ENCODE data around the gene PSMA4. TPM values are rescaled to one million over a fixed set of nuclear protein-coding genes. Genes with fewer than 3 reads are reported as not detected.
A peak's percentile ranks its signal among the peaks of the same experiment; 100 is the strongest.
"Not testable (repeated sequence)": the region's sequence is repeated elsewhere in the genome, so short reads cannot be mapped to it uniquely, and the experiment has no call there.

The PSMA4 gene
- total RNA-seq, 1 experiment from 2014 or later, result 543 TPM

DNA sequence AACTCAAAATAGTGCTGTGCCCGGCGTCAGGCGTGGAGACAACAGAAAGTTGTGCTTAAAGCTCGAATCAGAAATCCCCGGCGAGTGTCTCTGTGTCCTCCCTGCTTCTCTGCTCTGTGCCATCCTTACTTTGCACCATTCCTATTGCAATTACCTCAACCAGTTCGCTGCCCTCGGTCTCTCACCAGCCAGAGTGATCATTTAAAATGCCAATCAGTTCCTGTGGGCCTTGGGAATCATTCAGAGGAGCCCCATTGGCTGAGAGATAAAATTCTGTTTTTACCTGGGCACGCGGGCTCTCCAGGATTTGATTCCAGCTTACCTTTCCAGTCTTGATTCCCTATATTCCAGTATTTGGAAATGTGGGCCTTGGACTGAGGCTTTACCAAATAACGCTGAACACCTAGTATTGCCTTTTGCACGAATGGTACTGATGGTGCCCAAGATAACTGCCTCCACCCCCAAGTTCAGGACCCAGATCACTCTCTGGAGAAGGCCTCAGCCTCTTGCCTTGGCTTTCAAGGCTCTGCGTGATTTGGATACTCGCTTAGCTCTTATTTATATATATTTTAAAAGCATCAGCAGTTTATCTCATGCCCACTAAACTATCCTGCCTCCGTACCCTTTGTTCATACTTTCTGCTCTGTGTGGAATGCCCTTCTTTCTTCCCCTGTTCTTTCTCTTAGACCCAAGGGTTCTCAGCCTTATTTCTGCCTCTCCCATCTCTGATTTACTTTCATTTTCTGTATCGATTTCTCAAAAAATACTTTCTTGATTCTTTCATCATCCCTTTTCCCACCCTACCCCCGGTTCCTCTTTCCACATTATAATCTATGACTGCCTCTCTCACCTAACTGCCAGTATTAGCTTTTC, 863 bp downstream of the PSMA4 start:
- DNase-seq, result no peak
- H3K4me3 ChIP-seq, result peak overlapping the region; percentile 94
- H3K36me3 ChIP-seq, result peaks cover 47% of the 10 kb centered on the region
- H3K27me3 ChIP-seq, result no peaks in the 10 kb centered on the region
- H3K9me3 ChIP-seq, result no peaks in the 10 kb centered on the region

DNA sequence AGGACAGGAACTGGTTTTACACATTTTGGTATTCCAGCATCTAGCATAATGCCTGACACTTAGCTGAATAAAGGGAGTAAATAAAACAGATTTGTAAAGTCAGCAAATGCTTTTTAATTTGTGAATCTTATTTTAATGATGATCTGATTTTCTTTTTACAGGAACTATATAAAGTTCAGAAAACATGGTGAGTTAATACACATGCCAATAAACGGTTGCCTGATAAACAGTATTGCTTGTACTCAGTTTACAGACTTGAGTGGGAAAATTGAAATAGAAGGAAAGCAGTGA, 1.4 kb downstream of the PSMA4 start:
- Histone ChIP-seq H3K27me3 (no peaks in the 10 kb centered on the region), H3K36me3 (peaks cover 52% of the 10 kb centered on the region), H3K4me3 (peak overlapping the region; percentile 94), H3K9me3 (no peaks in the 10 kb centered on the region)
- DNase-seq, result no peak

DNA sequence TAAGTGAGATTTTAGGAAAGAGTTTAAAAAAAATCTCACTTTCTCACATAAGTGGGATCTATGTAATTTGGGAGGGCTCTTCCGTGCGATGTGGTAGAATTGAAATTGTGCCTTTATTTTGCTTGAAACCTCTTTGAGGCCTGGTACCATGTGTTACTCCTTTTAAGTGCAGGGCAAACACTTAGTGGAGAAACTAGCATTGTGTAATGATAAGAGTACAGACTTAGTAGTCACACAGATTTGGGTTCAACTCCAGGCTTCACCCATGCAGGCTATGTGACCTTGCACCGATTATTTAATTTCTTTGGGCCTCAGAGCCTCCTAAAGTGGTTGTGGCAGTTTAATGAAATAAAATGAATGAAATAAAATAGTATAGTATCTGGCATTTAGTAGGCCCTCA, 2.4 kb downstream of the PSMA4 start:
- no peak for DNase-seq
- Histone ChIP-seq H3K9me3 (no peaks in the 10 kb centered on the region), H3K36me3 (peaks cover 62% of the 10 kb centered on the region), H3K27me3 (no peaks in the 10 kb centered on the region), H3K4me3 (no peak overlapping the region)

DNA sequence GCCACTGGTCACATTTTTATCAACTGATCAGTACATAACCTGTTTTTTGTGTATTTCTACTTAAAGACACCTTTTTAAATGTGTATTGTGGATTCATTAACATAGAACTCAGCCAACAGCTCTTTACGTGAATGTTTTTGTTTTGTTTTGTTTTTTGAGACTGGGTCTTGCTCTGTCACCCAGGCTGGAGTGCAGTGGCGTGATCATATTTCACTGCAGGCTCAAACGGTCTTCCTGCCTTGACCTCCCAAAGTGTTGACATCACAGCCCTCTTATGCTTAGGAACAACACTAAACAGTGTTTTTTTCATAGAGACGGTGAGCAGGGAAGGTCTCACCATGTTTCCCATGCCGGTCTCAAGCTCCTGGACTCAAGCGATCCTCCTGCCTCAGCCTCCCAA, 9.9 kb downstream of the PSMA4 start:
- H3K27me3 ChIP-seq, result no peaks in the 10 kb centered on the region; the same call in 1 of the 2 replicates
- peaks cover 53% of the 10 kb centered on the region for H3K36me3 ChIP-seq
- H3K4me3 ChIP-seq, result no peak overlapping the region
- no peaks in the 10 kb centered on the region for H3K9me3 ChIP-seq
- DNase-seq, result no peak

DNA sequence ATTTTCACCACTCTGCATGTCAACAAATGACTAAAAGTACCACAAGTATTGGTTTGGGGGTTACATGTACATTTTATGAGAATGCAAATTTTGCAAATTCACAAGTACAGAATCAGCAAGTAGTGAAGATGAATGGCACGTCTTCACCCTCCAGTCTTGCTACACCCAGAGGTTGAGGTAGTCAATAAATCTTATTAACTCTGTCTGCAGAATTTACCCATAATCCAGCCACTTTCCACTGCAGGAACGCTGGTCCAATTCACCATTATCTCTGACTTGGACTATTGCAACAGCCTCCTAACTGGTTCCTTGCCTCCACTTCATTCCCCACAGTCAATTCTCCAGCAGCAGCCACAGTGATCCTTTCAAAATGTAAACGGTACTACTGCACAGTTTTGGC, 10.6 kb downstream of the PSMA4 start:
- H3K27me3 ChIP-seq, result no peaks in the 10 kb centered on the region; the same call in 1 of the 2 replicates
- H3K4me3 ChIP-seq, result no peak overlapping the region
- H3K9me3 ChIP-seq, result no peaks in the 10 kb centered on the region
- DNase-seq, result no peak
- H3K36me3 ChIP-seq, result peaks cover 46% of the 10 kb centered on the region

DNA sequence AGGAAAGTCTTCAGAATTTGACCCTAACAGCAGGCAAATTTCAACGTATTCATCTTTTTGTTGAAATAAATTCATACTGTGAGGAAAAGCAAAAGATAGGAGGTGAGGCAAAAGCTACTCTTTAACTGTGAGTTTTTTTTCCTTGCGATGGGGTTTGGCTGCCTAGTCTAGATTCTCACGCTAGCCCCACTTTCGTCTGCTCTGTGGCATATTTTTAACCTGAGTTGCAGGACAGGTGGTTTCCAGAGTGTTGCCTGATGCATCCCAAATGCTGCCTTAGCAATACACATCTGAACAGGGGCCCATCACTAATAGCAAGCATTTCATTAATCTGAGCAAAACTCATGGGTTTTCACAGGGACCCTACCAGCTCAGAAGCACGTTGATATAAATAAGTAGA, 11.7 kb downstream of the PSMA4 start:
- no peaks in the 10 kb centered on the region for H3K9me3 ChIP-seq
- peaks cover 36% of the 10 kb centered on the region for H3K36me3 ChIP-seq
- DNase-seq, result no peak
- no peak overlapping the region for H3K4me3 ChIP-seq
- H3K27me3 ChIP-seq, result no peaks in the 10 kb centered on the region; the same call in 1 of the 2 replicates

DNA sequence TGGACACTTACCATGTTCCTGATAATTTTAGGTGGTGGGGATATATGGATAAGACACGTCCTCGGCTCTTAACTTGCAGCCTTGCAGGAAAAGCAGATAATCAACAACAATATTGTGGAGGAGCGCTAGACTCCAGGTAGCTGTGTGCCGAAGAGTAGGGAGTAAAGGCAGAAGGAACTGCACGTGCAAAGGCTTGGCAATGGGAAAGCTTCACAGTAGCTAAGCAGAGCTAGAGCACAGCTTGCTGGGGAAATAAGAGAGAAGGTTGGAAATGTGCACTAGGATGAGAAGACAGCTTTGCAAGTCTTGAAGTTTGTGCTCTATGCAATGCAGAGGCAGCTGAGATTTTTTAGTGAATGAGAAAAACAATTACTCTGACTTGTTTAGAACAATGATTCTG, 12.4 kb downstream of the PSMA4 start:
- Histone ChIP-seq H3K36me3 (peaks cover 29% of the 10 kb centered on the region), H3K4me3 (no peak overlapping the region), H3K27me3 (no peaks in the 10 kb centered on the region; the same call in 1 of the 2 replicates), H3K9me3 (no peaks in the 10 kb centered on the region)
- DNase-seq, result no peak

DNA sequence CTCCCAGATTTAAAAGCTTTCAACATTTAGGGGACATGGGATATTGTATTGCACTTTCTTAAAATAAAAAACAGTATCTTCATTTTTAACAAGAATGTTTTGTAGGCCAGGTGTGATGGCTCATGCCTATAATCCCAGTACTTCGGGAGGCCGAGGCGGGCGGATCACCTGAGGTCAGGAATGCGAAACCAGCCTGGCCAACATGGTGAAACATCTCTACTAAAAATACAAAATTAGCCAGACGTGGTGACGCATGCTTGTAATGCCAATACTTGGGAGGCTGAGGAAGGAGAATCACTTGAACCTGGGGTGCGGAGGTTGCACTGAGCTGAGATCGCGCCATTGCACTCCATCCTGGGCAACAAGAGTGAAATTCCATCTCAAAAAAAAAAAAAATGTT, 20.0 kb downstream of the PSMA4 start:
- DNase-seq, H3K9me3 ChIP-seq, H3K36me3 ChIP-seq, H3K4me3 ChIP-seq: not testable (repeated sequence)
- peaks cover 12% of the 10 kb centered on the region for H3K27me3 ChIP-seq

DNA sequence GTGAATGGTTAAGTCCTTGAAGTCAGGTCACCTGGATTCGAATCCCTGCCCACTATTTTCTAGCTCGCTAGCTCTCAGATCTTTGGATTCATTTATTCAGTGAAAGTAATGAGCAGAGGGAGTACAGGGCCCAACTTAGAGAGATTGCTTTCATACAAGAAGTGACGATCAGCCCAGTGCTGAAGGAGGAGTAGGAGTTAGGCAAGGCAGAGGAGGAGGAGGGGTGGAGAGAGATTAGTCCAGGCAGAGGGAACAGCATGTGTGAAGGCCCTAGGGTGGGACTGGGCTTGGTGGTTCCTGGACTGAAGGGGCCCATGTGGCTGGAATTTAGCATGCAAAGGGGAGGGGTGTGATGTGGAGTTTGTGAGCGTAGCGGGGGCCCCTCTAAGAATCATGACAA, 21.2 kb downstream of the PSMA4 start:
- no peaks in the 10 kb centered on the region for H3K36me3 ChIP-seq
- H3K9me3 ChIP-seq, result no peaks in the 10 kb centered on the region
- no peak overlapping the region for H3K4me3 ChIP-seq

DNA sequence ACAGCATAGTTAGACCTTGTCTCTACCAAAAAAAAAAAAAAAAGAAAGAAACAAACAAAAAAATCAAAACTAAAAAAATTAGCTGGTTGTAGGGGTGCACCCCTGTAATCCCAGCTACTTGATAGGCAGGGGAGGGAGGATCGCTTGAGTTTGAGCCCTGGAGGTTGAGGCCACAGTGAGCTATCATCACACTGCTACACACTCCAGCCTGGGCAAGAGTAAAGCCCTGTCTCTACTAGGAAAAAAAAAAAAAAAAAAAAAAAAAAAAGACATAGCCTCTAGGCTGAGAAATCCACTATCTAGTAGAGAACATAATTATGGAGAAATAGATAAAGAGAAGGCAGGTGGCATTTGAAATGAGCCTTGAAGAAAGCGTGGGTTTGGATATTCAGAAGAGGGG, 22.8 kb downstream of the PSMA4 start:
- Histone ChIP-seq H3K36me3 (no peaks in the 10 kb centered on the region), H3K27me3 (peaks cover 37% of the 10 kb centered on the region)
- no peak for DNase-seq

More for the DNA sequence above, 21.2 kb downstream of the PSMA4 start:
- peaks cover 21% of the 10 kb centered on the region for H3K27me3 ChIP-seq
- no peak for DNase-seq

DNA sequence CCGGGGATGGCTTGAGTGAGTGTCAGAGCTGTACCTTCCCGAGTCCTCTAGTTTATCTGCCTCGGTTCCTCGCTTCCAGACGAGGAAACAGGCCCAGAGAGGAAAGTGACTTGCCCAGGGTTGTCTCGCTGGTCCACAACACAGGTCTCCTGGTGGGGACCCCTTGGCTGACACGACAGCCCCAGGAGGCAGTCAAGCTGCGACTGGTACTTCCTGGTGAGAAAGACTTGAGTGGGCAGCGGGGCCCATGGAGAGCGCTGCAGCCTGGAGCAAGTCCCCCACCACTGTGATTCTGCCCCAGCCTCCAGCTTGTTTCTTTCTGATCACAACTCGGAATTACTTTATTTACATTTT, 24.5 kb downstream of the PSMA4 start:
- H3K4me3 ChIP-seq, result peak overlapping the region; percentile 46
- peaks cover 47% of the 10 kb centered on the region for H3K27me3 ChIP-seq
- DNase-seq, result no peak

More for the DNA sequence above, 22.8 kb downstream of the PSMA4 start:
- Histone ChIP-seq H3K9me3 (no peaks in the 10 kb centered on the region), H3K4me3 (no peak overlapping the region)

DNA sequence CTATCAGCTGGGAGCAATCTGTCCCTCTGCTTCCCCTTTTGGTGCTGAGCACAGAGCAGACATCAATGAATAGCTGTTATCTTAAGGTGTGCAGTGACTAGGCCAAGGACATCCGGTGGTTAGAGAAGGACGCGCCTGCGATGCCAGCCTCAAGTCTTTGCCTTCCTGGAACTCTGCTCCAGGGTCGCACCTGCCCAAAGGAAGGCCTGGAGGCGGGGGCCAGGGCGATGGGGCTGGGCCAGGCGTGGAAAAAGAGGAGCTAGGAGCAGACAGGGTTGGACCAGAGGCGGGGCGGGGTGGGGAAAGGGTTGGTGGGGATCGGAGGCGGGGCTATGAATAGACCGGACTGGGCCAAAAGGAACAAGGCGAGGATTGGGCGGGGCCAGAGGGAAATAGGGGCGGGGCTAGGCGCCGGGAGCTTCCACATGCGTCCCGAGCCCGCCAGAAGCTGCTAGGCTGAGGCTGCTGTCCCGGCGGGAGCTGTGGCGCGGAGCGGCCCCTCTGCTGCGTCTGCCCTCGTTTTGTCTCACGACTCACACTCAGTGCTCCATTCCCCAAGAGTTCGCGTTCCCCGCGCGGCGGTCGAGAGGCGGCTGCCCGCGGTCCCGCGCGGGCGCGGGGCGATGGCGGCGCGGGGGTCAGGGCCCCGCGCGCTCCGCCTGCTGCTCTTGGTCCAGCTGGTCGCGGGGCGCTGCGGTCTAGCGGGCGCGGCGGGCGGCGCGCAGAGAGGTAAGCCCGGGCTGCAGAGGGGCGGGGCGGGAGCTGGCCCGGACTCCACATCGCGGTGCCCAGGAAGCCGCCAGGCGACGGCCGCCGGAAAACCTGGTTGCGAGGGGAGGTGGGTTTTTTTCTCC, 25.1 kb downstream of the PSMA4 start, which contains the start of gene CHRNA5:
TSS of gene CHRNA5 (plus strand) at position 424 of the 854 bp plus-strand sequence. CDS start at position 624, 200 bp downstream.
- Histone ChIP-seq H3K36me3 (no peaks in the 10 kb centered on the region), H3K4me3 (peak within 1 kb of the TSS; percentile 46)
- peak; percentile 91 for DNase-seq

More for the DNA sequence above, 24.5 kb downstream of the PSMA4 start:
- H3K36me3 ChIP-seq, result no peaks in the 10 kb centered on the region
- H3K9me3 ChIP-seq, result no peaks in the 10 kb centered on the region

DNA sequence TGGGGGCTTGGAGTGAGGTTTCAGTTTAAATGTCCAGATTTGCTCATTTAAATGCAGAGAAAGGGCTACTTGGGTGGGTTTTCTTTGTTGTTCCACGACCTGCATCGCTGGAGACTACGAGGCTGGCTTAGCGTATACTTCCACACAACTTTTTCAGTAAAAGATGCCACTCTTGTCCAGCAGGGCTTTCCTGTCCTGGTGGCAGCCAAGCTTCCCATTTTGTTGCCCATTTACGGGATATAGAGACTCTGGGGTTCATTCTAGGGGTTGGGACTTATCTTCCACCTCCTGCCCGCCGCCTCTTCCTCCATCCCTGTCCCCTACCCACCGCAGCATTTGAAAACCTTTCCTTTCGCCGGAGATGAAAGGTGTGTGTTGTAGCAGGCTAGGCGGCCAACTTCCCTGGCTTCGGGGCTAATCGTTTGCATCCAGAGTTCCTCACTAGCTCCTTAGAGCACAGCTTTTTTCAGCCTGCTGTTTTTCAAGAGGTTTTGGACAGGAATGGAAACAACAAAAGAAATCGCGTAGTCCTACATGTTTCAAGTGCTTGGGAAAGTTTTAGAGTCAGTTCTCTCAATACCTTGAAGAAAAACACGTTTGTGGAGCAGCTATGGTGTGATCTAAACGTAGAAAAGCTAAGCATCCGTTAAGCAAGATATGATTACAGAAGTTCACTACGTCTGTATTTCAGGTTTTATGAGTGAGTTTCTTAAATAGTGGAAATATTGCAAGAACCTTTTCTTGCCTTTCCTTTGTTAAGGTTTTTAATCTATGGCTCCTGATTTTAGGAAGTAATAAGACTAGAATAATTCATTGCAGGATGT, 25.9 kb downstream of the PSMA4 start:
- Histone ChIP-seq H3K36me3 (no peaks in the 10 kb centered on the region), H3K27me3 (peaks cover 56% of the 10 kb centered on the region), H3K9me3 (no peaks in the 10 kb centered on the region), H3K4me3 (peak overlapping the region; percentile 46)
- no peak for DNase-seq

More for the DNA sequence above, 25.1 kb downstream of the PSMA4 start, which contains the start of gene CHRNA5:
- H3K9me3 ChIP-seq, result no peaks in the 10 kb centered on the region
- peaks cover 49% of the 10 kb centered on the region for H3K27me3 ChIP-seq

DNA sequence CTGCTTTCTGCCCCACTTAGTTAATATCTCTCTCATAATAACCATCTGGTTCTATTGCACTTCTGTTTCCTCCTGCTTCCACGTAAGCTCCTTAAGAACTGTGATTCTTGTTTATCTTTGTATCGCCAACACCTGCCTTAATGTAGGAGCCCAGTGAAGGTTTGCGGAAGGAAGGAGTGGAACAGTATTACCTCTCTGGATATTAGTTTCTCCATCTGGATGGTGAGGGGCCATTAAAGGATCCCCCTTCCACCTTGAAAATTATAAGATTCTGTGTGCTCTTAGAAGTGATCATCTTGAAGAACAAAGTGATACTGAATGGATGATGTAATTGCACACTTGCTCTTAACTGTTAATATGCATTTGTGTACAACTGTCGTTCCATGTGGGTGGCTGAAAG, 27.3 kb downstream of the PSMA4 start:
- H3K36me3 ChIP-seq, result no peaks in the 10 kb centered on the region
- H3K4me3 ChIP-seq, result no peak overlapping the region
- no peak for DNase-seq
- H3K9me3 ChIP-seq, result no peaks in the 10 kb centered on the region
- H3K27me3 ChIP-seq, result peaks cover 69% of the 10 kb centered on the region

DNA sequence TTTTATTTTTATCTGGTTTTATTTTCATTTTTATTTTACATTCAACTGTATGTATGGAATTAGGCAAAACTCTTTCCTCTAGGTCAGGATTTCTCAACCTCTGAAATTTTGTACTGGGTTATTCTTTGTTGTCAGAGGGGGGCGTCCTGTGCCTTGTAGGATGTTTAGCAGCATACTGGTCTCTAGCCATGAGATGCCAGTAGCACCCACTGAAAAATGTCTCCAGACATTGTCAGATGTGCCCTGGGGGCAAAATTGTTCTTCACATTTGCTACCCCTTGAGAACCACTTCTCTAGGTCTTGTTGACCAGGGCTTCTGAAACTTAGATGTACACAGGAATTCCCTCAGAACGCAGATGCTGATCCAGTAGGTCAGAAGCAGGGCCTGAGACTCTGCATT, 30.5 kb downstream of the PSMA4 start:
- DNase-seq, result no peak
- H3K4me3 ChIP-seq, result no peak overlapping the region
- H3K27me3 ChIP-seq, result peaks cover 86% of the 10 kb centered on the region
- H3K9me3 ChIP-seq, result no peaks in the 10 kb centered on the region
- no peaks in the 10 kb centered on the region for H3K36me3 ChIP-seq

DNA sequence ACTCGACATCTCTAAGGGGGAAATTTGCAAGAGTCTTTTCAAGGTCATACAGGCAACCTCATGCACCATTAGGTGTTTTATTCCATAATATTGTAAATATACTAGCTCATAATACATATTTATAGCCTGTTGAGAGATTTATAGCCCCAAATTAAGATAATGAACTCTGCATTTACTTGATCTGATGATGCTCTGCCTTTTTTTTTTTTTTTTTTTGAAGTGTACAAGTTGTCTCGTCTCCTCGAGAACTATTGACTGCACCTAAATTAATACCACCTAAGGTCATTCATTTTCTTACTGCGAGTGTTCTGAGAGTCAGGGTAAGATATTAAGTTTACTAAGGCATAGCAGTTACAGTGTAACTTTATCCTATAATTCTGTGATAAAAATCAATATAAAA, 31.1 kb downstream of the PSMA4 start:
- DNase-seq, result no peak
- Histone ChIP-seq H3K27me3 (peaks cover 86% of the 10 kb centered on the region), H3K36me3 (no peaks in the 10 kb centered on the region), H3K4me3 (no peak overlapping the region), H3K9me3 (no peaks in the 10 kb centered on the region)

DNA sequence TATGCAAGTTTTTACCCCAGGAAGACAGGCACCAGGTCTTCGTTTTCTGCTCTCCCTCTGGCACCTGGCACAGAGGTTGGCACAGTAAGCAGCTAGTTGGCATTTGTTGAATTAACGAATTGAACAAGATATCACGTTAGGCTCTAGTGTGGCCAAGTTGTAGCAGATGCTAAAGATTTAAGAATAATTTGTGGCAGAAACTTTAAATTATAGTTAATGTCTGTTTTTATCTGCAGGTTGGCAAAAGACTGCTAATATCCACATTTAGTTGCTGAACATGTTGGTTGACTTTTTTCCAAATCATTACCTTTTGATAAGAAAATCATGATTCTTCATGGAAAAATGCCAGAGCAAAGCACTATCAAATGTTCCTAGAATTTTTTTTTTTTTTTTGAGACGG, 33.2 kb downstream of the PSMA4 start:
- Histone ChIP-seq H3K27me3 (peaks cover 74% of the 10 kb centered on the region), H3K9me3 (no peaks in the 10 kb centered on the region), H3K36me3 (no peaks in the 10 kb centered on the region), H3K4me3 (no peak overlapping the region)
- no peak for DNase-seq
